Choroid plexus epithelial cell (primary cell): Measurements from ENCODE around the gene UGT2B11.
"Not testable (repeated sequence)": the region's sequence is repeated elsewhere in the genome, so short reads cannot be mapped to it uniquely, and the experiment has no call there.

Experiments
- DNase-seq: peaks from one replicate; pipeline ENCODE4 v3.0.0-alpha.2; 2010; ENCODE audit warnings: low read depth
- H3K4me3 ChIP-seq: 2 replicates; pipeline ENCODE4 v1.5.1; 2011; ENCODE audit warnings: low read depth, mild to moderate bottlenecking, control low read depth, low read length, moderate library complexity
- CTCF ChIP-seq: conservative IDR thresholded peaks from 2 replicates; pipeline ENCODE4 v1.5.1; 2011; ENCODE audit warnings: low read depth, mild to moderate bottlenecking, control low read depth, inconsistent platforms, low read length, moderate library complexity

UGT2B11 gene

GRCh38 chr4:69167300-69167699, 47.2 kb downstream of the UGT2B11 start:
- no peak for DNase-seq
- TF ChIP-seq CTCF, result no peak
- no peak overlapping the region for H3K4me3 ChIP-seq

- not testable (repeated sequence) for H3K4me3 ChIP-seq, DNase-seq
Observed at GRCh38 chr4:69166376-69166775, 48.2 kb downstream of the UGT2B11 start.

GRCh38 chr4:69165707-69166106, 48.8 kb downstream of the UGT2B11 start:
- H3K4me3 ChIP-seq, DNase-seq: not testable (repeated sequence)

GRCh38 chr4:69156913-69157312, 57.6 kb downstream of the UGT2B11 start:
- peak; percentile 24 for DNase-seq
- no peak overlapping the region for H3K4me3 ChIP-seq
- peak; percentile 55 for TF ChIP-seq CTCF

GRCh38 chr4:69154021-69154420, 60.5 kb downstream of the UGT2B11 start:
- no peak for TF ChIP-seq CTCF
- no peak overlapping the region for H3K4me3 ChIP-seq
- no peak for DNase-seq
